Caco-2 (cell line): Measurements from ENCODE around the gene SLC16A1. TPM values are rescaled to one million over a fixed set of nuclear protein-coding genes. Genes with fewer than 3 reads are reported as not detected.

Experiments
- BruUV-seq: library from RNA; stranded (reverse); fragments of 400-500 nt; replicated peaks from 2 replicates; lab custom pipeline; 2021; lab: Mats Ljungman, UMichigan
- CTCF ChIA-PET: fragments of 300-600 bp; sonication (Branson Sonifier 250); formaldehyde crosslinking; loops from one replicate; lab custom pipeline; 2022; ENCODE audit warnings: antibody characterized with exemption; lab: Charles Lee
- POLR2A ChIA-PET: fragments of 300-600 bp; sonication (Branson Sonifier 250); formaldehyde crosslinking; loops from one replicate; lab custom pipeline; 2022; ENCODE audit warnings: antibody characterized with exemption; lab: Charles Lee
- DNase-seq, 2 experiments: peaks; one replicate each; pipeline versions ENCODE4 v3.0.0 to v3.0.0-alpha.2; 2020 to 2022
- H3K27me3 ChIP-seq: replicated peaks from 2 replicates; pipeline ENCODE4 v1.6.0; 2011; ENCODE audit warnings: low read length; ENCODE audit not compliant: control insufficient read depth, insufficient read depth
- H3K36me3 ChIP-seq: 2 replicates; pipeline ENCODE4 v1.5.1; 2011; ENCODE audit warnings: low read length; ENCODE audit not compliant: control insufficient read depth, insufficient read depth
- H3K4me1 ChIP-seq: fragments of 250-450 bp; sonication (Bioruptor Pico); 2 replicates; pipeline ENCODE4 v1.5.1; 2020; ENCODE audit warnings: mild to moderate bottlenecking
- H3K4me3 ChIP-seq: 2 replicates; pipeline ENCODE4 v1.5.1; 2011; ENCODE audit warnings: low read depth, mild to moderate bottlenecking, control low read depth, low read length
- H3K9me3 ChIP-seq: fragments of 250-450 bp; sonication (Bioruptor Pico); 2 replicates; pipeline ENCODE4 v1.5.1; 2020; ENCODE audit warnings: mild to moderate bottlenecking, moderate library complexity
- H3K27ac Mint-ChIP-seq: one replicate; pipeline ENCODE4 v1.8.0; 2022; ENCODE audit warnings: mixed read lengths; ENCODE audit not compliant: unreplicated experiment
- H3K27me3 Mint-ChIP-seq: one replicate; pipeline ENCODE4 v1.8.0; 2022; ENCODE audit warnings: mixed read lengths; ENCODE audit not compliant: insufficient read depth, unreplicated experiment
- H3K36me3 Mint-ChIP-seq: one replicate; pipeline ENCODE4 v1.8.0; 2022; ENCODE audit warnings: mild to moderate bottlenecking, mixed read lengths; ENCODE audit not compliant: insufficient read depth, unreplicated experiment
- H3K4me1 Mint-ChIP-seq: one replicate; pipeline ENCODE4 v1.8.0; 2022; ENCODE audit warnings: low read depth, mixed read lengths; ENCODE audit not compliant: unreplicated experiment
- H3K4me3 Mint-ChIP-seq: one replicate; pipeline ENCODE4 v1.8.0; 2022; ENCODE audit warnings: mild to moderate bottlenecking, moderate library complexity, mixed read lengths; ENCODE audit not compliant: unreplicated experiment
- H3K9me3 Mint-ChIP-seq: one replicate; pipeline ENCODE4 v1.8.0; 2022; ENCODE audit warnings: mixed read lengths; ENCODE audit not compliant: unreplicated experiment
- CTCF ChIP-seq, 2 experiments: fragments of 200-600 bp in 1 of 2; IDR thresholded peaks; 1 replicate in 1 of 2; 2 replicates in 1 of 2; pipeline versions ENCODE4 v1.5.1 to v1.8.0; 2011 to 2022; ENCODE audit warnings: antibody characterized with exemption in 1 of 2, control low read depth in 1 of 2, inconsistent platforms in 1 of 2, low read depth in 1 of 2, low read length in 1 of 2, mild to moderate bottlenecking in 1 of 2, moderate library complexity in 1 of 2; ENCODE audit not compliant: insufficient read depth in 1 of 2, severe bottlenecking in 1 of 2, unreplicated experiment in 1 of 2
- intact Hi-C: fragments of 100-400 bp; cut with micrococcal nuclease; formaldehyde crosslinking; loops from one replicate; pipeline ENCODE4 v1.10.0; 2022; ENCODE audit not compliant: unreplicated experiment
- total RNA-seq: library from RNA; stranded (reverse); gene quantifications from 2 replicates; pipeline ENCODE4 v1.2.3, GENCODE V29; 2022

The SLC16A1 gene
- total RNA-seq, 1 experiment from 2014 or later = 107 TPM

GRCh38 chr1:112862753-112863426 is 93.1 kb downstream of the SLC16A1 start:
- no peak for TF ChIP-seq CTCF (IDR thresholded peaks at IDR 0.05; ENCODE audit: insufficient read depth in 1 of 2, low read depth in 1 of 2, low read length in 1 of 2, severe bottlenecking in 1 of 2, unreplicated experiment in 1 of 2)
- CTCF ChIA-PET = no interaction called here
- POLR2A ChIA-PET = interaction anchor here (1.1 kb wide), 1 partner anchor 11 kb away, joined by 4 read pairs; no protein-coding TSS in a partner anchor

More at GRCh38 chr1:112862753-112863426, 93.1 kb downstream of the SLC16A1 start:
- Mint-ChIP-seq H3K4me3 (no peak overlapping the region), H3K4me1 (peaks cover 25% of the 10 kb centered on the region), H3K36me3 (peaks cover 15% of the 10 kb centered on the region), H3K9me3 (no peaks in the 10 kb centered on the region), H3K27ac (peak overlapping the region; percentile 84), H3K27me3 (no peaks in the 10 kb centered on the region)
- intact Hi-C loops = no loop called here
- Histone ChIP-seq H3K4me3 (no peak overlapping the region), H3K27me3 (no peaks in the 10 kb centered on the region), H3K4me1 (peaks cover 27% of the 10 kb centered on the region), H3K9me3 (no peaks in the 10 kb centered on the region), H3K36me3 (no peaks in the 10 kb centered on the region)
- DNase-seq = peak in 1 of 2 experiments; percentile 43
- BruUV-seq = no TSS peak

Other genes with a start within 250 kb of the SLC16A1 start
- 128 and 134 TPM in 2 replicates for gene RHOC, start 249.1 kb downstream of the SLC16A1 start, total RNA-seq
- gene PPM1J, start 240.9 kb downstream of the SLC16A1 start, total RNA-seq = 1.1 and 1.5 TPM in 2 replicates
- 10.7 and 14.4 TPM in 2 replicates for gene LRIG2, start 117.0 kb upstream of the SLC16A1 start, total RNA-seq